GM21723 (cell line): ENCODE measurements around the gene MRPL11.

ENCODE experiments used
- ATAC-seq: cut with Tn5 transposase; IDR thresholded peaks from one replicate; pipeline ENCODE4 v1.9.1; 2021; ENCODE audit warnings: mild to moderate bottlenecking, moderate library complexity; ENCODE audit not compliant: unreplicated experiment

MRPL11 gene

DNA sequence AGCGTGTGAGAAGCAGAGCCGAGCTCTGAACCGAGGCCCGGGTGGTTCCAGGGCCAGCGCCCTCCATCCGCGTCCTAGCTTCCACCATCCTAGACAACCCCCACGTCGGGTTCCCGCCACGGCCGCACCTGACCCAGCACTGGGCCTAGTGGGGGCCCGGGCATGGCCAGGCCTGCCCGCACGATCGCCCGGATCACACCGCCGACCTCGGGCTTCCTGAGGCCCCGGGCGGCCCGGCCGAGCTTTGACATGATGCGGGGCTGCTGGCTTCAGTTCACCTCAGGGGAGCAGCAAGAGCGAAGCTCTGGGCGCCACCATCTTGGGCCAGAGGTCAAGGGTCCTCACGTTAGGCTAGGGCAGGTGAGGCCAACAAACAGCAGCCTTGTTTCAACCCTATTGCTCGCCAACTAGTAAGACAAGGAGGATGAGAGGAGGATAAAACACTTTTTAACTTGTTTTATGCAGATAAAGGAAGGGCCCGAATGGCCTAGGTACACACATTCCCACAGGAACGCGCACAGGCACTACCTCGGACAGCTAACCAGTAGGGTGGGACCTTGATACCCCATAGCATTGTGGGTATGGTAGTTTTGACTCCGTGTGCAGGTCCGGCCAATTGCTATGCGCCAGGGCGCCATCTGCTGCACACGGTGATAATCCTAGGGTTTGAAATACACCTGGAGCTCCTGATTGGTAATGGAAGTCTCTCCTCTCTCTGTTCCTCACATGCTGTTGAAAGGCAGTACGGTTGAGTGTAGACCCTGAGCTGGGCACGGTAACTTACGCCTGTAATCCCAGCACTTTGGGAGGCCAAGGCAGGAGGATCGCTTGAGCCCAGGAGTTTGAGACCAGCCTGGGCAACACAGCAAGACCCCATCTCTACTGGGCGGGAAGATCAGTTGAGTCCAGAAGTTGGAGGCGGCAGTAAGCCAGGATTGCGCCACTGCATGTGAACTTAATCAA, at the start of gene MRPL11:
TSS of gene MRPL11 (minus strand) at position 345 of the 963 bp plus-strand sequence. CDS start at position 251, 94 bp downstream.
- peak; percentile 94 for ATAC-seq

DNA sequence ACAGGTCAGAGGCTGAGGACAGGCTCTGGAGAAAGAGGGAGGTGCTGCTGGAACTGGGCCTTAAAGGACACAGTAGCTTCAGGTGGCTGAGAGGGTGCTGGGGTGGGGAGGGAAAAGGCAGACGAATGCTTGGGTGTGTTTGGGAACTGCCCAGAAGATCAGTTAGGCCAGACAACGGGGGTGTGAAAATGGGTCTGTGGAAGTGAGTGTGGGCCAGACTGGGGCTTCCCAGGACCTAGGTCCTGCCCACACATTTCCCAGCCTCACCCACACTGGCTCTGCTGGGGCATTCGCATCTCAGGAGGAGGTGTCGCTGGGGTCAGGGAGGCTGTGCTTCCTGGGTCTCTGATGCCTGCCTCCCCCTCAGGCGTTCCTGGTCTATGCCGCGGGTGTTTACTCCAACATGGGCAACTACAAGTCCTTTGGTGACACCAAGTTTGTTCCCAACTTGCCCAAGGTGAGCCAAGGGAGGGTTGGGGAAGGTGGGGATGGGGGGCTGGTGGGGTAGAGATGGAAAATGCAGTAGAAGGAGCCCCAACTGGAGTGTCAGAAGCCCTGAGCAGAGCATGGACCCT, 46.2 kb upstream of the MRPL11 start:
- ATAC-seq = no peak

DNA sequence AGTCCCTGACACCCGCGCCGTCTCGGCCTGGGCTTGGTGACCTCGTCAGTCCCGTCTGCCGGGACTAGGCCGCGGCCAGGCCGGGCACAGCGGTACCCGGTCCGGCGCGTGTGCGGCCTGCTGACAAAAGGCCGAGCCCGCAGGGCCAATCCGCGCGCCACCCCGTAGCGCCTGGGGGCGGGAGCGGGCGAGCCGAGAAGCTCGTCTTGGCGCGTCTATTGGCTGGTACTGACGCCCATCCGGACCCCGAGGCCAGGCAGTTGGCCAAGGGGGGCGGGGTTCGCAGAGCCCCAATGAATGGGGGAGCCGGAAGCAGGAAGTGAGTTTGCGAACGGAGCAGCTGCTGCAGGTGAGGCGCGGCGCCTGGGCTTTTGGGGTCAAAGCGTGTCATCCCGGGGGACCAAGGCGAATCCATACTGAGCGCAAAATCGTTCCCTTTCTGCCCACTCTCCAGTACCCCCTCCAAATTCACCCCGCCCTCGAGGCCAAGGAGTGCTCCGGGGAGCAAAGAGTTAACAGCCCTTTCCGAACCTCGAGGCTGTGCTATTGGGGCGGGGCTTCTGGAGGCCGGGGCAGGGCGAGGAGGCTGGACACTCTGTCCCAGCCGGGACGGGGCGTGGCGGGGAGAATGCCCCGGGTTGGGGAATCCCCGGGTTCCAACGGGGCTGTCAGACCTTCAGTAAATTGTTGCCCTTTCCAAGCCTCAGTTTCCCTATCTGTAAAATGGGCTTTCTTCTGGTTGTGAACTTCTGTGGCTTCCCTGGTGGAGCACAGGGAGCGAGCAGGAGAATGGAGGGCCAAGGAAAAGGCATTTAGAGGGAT, 41.7 kb upstream of the MRPL11 start, which contains the start of gene DPP3:
TSS of gene DPP3 (plus strand) at position 318 of the 822 bp plus-strand sequence. CDS start 1,767 bp downstream, outside the sequence.
- peak; percentile 90 for ATAC-seq

DNA sequence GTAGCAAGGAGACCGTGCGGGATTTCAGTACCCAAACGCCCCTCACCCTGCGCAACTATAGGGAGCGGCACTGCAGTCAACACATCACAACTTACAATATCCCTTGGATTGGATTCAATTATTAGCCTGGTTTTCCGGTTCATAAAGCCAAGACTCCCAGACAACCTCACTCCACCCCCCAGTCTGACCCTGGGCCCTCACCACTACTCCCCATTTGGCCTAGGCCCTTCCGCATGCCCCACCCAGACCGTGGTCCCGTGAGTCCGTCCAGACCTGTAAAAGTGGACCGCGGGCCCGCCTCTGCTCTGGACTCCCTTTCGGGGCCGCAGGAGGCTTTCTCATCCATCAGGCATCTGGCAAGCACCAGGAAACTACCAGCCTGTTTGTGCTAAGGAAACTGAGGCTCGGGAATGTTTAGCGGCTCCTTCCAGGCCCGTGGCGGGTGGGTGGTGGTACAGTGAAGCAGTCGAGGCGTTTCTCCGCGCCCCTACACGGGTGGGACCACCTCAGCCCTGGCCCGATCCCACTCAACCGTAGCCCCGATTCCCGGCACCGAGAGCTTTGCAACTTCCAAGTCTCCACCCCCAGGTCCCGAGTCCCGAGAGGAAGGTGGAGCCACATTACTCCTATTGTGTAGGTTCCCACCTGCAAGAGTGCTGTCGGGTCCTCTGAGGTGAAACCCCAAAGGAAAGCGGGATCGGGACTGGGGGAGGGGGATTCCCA, 40.9 kb upstream of the MRPL11 start:
- peak; percentile 15 for ATAC-seq

DNA sequence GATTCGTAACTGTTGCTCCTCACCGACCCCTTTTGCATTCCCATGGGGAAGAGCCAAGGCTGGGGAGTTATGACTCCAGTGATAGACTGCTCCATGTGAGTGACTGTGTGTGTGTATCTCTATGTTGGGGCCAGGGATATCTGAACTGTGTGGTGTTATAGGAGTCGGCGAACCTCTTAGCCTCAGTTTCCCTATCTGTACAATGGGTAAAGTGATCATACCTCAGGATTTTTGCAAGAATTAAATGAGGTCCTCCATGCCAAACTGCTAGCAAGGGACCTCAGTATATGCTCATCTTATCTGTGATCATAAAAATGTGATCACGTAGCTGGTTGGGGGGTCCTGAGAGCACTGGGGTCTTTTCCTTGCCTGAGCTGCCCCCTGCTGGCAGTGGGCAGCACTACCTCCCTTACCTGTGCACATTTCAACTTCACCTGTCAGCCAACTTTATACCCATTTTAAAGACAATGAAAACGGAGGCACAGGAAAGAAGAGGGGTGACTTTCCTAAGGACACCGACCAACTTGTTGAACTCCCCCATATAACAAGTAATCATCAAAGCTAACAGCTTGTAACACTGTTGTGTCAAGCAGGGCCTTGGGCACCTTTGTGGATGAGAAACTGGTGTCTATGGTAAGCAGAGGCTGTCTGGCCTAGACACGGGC, 40.2 kb upstream of the MRPL11 start:
- no peak for ATAC-seq

DNA sequence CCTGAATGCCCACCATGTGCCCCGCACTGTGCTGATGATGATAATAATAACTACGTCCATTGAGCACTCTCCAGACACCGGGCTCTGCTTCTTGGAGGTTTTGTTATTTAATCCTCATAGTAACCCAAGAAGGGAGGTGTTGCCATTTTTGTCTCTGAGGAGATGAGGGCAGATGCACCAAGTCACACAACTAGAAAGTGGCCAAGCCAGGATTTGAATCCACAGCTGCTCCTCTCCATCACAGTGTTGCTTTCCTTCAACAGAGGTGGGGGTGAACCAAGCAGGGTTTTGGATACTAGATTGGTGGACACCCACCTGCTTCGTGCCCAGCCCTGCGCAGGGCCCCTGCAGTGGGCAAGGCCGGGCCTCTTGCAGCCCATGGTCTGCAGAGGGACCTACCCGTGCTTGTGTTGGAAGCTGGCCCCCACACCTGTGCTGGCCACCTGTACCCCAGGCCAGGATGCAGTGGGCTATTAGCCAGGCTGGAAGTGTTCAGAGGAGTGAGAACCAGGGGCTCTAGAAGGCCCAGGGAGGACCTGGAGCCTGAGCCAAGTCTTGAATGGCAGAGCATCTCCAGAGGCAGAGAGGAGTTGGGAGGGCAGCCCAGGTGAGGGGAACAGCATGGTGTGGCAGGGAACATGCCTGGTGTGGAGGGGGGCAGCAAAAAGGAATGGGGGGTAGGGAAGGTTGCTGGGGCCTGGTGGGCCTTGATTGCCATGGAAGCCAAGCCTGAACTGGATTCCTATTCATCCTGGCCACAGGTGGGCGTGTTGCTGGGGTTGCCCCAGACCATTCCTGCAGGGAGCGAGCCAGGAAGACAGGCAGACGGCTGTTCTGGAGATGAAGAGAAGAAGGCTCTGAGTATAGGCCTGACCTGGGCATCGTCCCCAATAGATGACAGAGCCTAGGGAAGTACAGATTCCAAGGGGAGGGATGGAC, 38.9 kb upstream of the MRPL11 start:
- ATAC-seq = no peak

DNA sequence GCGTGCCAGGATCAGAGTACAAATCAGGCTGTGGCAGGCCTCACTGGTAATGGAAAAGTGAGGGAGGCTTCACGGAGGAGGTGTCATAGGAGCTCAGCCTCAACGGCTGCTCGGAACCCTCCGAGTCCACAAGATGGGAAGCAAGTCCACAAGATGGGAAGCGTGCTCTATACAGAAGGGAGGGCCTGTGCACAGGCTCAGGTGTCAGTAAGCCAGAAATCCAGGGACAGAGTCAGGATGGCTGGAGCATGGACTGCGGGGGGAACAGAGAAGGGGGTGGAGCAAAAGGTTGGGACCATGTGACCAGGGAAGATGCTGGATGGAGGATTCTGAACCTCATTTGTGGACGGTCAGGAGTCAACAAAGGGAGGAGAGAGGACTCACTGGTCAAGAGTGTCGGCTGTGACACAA, 38.2 kb upstream of the MRPL11 start:
- ATAC-seq = no peak

DNA sequence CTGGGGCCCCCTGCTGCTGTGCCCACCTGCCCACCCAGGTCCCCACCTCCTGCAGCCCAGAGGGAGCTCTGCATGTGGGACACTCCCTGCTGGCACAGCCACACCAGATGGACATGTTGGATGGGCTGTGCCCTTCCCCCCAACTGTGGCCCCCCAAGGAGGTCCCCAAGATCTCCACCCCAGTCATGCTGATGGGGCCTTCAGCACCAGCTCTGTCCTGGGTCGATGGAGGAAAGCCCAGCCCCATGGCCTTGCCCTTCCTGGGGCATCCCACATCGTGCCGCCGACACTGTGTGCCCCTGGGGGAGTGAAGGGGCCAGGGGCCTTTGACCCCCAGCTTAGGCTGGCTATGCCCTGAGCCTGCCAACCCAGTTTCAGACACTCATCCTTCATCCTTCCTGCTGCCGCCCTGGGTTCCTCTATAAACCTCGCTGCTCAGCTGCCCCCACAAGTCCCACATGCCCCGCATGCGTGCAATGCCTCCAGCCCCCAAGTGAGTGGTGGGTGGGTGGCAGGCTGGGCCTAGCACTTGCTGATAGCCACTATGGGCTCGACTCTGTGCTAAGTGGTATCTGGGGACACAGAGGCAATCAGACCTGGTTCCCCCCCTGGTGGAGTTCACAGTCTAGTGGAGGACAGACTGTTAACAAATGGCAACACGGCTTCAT, 37.7 kb upstream of the MRPL11 start:
- no peak for ATAC-seq

DNA sequence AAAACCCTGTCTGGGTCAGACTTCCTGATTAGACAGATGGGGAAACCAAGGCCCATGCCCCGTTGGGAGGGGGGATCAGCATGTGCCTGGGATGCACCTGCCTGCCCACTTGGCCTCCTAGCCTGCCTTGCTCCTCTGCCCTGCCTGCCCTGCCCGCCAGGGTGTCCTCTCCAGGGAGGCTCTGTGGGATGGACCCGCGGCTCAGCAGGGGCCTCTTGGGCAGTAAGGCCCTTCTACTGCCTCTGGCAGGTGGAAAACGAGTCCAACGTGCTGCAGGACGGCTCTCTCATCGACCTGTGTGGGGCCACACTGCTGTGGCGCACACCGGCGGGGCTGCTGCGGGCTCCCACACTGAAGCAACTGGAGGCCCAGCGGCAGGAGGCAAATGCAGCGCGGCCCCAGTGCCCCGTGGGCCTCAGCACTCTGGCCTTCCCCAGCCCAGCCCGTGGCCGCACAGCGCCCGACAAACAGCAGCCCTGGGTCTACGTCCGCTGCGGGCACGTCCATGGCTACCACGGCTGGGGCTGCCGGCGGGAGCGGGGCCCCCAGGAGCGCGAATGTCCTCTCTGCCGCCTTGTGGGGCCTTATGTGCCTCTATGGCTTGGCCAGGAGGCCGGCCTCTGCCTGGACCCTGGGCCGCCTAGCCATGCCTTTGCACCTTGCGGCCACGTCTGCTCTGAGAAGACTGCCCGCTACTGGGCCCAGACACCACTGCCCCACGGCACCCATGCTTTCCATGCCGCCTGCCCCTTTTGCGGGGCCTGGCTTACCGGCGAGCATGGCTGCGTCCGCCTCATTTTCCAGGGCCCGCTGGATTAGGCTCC, 36.9 kb upstream of the MRPL11 start:
- no peak for ATAC-seq

DNA sequence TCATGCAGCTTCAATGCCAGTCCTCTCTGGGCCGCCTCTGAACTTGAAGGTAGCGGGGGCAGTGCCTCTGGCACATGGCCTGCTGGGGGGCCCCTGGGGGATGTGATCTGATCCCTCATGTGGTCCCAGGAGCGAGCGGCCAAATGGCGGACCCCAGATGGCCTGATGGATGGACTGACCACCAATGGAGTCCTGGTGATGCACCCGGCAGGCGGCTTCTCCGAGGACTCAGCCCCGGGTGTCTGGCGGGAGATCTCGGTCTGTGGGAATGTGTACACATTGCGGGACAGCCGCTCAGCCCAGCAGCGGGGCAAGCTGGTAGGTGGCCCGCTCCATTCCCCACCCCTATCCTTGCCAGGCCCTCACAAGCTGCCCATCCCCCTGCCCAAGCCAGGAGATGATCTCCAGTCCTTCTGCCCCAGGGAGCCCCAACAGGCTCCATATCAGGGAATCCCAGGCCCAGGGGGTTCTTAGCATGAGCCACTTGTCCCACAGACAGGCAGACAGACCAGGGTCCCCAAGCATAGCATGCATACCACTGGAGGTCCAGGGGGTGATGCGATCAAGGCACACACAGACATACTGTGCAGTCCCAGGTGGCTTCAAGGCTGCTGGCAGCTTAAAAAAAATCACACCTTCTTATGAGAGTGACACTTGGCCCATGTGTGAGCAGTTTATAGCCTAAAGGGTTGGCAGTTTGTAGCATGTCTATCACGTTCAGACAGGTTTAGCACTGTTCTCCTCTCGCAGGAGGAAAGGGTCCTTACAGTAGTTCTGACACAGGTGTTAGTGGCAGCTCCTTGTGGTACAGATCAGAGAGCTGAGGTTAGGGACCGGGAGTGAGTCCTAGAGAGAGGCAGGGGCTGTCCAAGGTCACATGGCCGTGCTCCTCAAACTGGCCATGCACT, 35.2 kb upstream of the MRPL11 start:
- ATAC-seq = no peak

DNA sequence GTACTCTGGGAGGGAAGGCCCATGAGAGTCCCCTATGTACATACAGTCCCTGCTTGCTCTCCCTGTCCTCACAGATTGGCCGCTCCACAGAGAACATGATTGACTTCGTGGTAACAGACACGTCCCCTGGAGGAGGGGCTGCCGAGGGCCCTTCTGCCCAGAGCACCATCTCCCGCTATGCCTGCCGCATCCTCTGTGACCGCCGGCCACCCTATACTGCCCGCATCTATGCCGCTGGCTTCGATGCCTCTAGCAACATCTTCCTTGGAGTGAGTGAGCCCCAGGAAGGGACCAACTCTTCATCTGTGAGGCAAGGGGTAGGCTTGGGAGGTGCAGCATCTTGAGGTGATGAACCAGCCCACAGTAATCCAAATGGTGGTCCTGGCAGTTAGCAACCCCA, 34.5 kb upstream of the MRPL11 start:
- no peak for ATAC-seq

DNA sequence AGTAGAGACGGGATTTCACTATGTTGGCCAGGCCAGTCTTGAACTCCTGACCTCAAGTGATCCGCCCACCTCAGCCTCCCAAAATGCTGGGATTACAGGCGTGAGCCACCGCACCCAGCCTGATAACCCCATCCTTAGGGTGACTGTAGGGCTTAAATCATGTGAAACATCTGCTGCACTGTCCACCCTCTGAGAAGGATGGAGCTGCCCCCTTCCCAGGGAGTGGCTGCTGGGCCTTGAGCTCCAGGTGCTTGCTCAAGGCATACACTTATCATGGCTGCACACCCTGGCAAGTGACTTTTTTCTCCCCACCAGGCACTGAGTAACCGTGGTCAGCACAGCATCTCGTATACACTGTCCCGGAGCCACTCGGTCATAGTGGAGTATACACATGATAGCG, 33.4 kb upstream of the MRPL11 start:
- ATAC-seq = no peak

DNA sequence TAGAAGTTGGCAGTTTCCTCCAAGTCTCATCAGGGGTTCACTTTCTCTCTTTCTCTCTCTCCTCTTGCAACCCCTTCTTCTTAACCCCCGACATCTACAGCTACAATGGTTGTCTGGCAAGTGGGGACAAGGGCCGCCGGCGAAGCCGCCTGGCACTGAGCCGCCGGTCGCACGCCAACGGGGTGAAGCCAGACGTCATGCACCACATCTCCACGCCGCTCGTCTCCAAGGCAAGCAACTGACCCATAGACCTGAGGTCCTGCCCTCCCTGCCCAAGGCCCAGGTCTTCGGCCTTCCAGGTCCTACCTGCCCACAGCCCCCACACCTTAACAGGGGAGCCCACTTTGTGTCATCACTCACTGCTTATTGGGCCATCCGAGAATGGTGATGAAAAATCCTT, 32.5 kb upstream of the MRPL11 start:
- no peak for ATAC-seq

DNA sequence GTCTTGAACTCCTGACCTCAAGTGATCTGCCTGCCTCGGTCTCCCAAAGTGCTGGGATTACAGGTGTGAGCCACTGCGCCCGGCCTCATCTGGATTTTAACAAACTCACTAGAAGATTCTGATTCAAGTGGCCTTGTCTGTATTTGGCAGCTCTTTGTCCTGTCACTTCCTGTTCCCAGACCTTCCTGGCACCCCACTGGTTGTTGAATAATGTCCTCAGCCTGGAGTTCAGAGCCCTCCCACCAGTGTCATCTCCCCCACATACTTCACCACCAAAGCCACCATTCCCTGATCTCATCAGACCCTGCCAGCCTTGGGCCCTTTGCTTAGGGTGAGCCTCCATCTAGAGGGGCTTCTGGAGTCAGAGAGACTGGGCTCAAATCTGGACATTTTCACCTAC, 31.4 kb upstream of the MRPL11 start:
- no peak for ATAC-seq

DNA sequence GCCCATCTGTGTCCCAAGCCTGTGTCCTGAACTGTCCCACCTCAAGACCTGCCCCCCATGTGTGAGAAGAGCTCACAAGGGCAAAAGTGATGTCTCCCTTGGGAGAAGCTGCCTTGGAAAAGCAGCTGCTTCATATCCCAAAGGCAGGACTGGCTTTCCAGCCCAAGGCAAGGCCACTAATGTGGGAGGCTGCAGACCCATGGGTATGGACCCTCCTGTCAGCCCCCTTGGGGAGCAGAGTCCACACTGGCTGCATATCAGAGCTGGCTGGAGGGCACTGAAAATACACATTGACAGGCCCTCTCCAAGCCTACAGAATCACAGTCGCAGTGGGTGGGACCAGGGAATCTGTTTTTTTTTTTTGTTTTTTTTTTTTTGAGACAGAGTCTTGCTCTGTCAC, 30.8 kb upstream of the MRPL11 start:
- no peak for ATAC-seq

DNA sequence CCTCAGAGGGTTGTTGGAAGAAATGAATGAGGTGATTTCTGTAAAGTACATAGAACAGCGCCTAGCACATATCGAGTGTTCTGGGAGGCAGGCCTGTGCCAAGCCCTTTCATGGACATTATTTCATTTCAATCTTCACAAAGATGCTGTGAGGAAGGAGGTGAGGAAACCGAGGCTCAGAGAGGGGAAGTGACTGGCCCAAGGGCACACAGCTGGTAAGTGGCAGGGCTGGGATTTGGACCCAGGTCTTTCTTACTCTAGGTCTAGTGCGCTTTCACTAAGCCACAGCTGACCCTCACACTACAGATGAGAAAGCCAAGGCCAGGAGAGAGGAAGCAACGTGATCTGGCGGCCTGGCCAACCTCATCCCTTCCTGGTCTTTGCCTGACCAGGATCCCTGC, 30.0 kb upstream of the MRPL11 start:
- ATAC-seq = no peak

DNA sequence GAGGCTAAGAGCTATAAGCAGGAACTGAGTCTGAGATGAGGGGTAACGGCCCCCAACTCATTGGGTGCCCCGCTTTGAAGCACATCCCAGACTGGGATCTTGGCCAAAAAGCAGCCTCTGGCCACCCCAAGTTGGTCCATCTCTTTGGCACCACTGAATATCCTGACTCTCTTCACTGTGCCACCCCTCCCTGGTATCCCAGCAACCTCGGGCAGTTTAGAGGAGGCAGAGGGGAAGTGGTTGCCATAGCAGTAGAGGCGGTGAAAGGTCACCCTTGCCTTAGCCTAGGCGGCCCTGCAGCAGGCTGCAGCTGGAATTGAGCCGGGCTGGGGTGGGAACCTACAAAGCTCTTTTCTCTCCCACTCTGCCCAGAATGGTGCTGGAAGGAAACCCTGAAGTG, 29.1 kb upstream of the MRPL11 start:
- no peak for ATAC-seq
